Chondrocyte (in vitro differentiated cells): ENCODE data around the gene PI4KA. TPM values are rescaled to one million over a fixed set of nuclear protein-coding genes. Genes with fewer than 3 reads are reported as not detected.
"Not testable (repeated sequence)": the region's sequence is repeated elsewhere in the genome, so short reads cannot be mapped to it uniquely, and the experiment has no call there.

Source experiments
- DNase-seq: peaks from one replicate; pipeline ENCODE4 v3.0.0; 2021; ENCODE audit warnings: mixed read lengths, low spot score
- H3K27ac Mint-ChIP-seq: one replicate; pipeline ENCODE4 v1.8.0; 2021; ENCODE audit warnings: mild to moderate bottlenecking, moderate library complexity, mixed read lengths; ENCODE audit not compliant: unreplicated experiment
- H3K27me3 Mint-ChIP-seq: 2 replicates; pipeline ENCODE4 v1.8.0; 2021; ENCODE audit warnings: low read depth, mixed read lengths
- H3K36me3 Mint-ChIP-seq: 2 replicates; pipeline ENCODE4 v1.8.0; 2021; ENCODE audit warnings: low read depth, mixed read lengths
- H3K4me1 Mint-ChIP-seq: 2 replicates; pipeline ENCODE4 v1.8.0; 2021; ENCODE audit warnings: low read depth, mild to moderate bottlenecking, mixed read lengths
- H3K4me3 Mint-ChIP-seq: one replicate; pipeline ENCODE4 v1.8.0; 2021; ENCODE audit warnings: mild to moderate bottlenecking, moderate library complexity, mixed read lengths; ENCODE audit not compliant: unreplicated experiment
- H3K9me3 Mint-ChIP-seq: 2 replicates; pipeline ENCODE4 v1.8.0; 2021; ENCODE audit warnings: low read depth, mixed read lengths
- CTCF ChIP-seq: fragments of 200-600 bp; sonication (generic); IDR thresholded peaks from 2 replicates; pipeline ENCODE4 v1.5.0; 2021; ENCODE audit warnings: antibody characterized with exemption, mild to moderate bottlenecking, moderate library complexity
- total RNA-seq: library from RNA; stranded (reverse); gene quantifications from 3 replicates; pipeline ENCODE4 v1.2.1, GENCODE V29; 2021

PI4KA gene
- total RNA-seq, 1 donor from 2014 or later = 68.3 TPM

- DNase-seq = no peak
- Mint-ChIP-seq H3K27ac (no peak overlapping the region), H3K4me3 (no peak overlapping the region), H3K36me3 (peaks cover 3% of the 10 kb centered on the region), H3K9me3 (peaks cover 17% of the 10 kb centered on the region), H3K27me3 (peaks cover 26% of the 10 kb centered on the region), H3K4me1 (no peaks in the 10 kb centered on the region)
- TF ChIP-seq CTCF = no peak
Observed at GRCh38 chr22:20673295-20674195, 185.1 kb downstream of the PI4KA start.

DNA sequence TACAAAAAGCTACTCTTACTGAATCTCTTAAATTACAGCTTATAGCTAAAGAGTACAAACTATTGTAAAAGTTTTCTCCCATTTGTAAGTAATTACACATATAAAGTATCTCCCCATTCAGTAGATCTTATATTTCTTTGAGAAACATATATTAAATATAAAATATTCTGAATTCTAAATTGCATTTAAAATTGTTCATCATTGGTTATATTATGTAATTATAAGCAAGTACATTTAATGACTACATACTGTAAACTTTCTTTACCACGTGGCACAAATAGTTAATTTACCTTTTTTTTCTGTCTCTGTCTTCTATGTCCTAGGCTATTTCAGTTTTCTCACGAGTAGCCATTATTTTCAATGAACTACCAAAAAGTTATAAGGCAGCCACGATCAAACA lies 185.9 kb downstream of the PI4KA start:
- no peak overlapping the region for H3K27ac Mint-ChIP-seq
- no peak overlapping the region for H3K4me3 Mint-ChIP-seq
- H3K27me3 Mint-ChIP-seq = peaks cover 26% of the 10 kb centered on the region
- peaks cover 3% of the 10 kb centered on the region for H3K36me3 Mint-ChIP-seq
- TF ChIP-seq CTCF = no peak
- H3K9me3 Mint-ChIP-seq = peaks cover 16% of the 10 kb centered on the region
- DNase-seq = no peak
- H3K4me1 Mint-ChIP-seq = no peaks in the 10 kb centered on the region

DNA sequence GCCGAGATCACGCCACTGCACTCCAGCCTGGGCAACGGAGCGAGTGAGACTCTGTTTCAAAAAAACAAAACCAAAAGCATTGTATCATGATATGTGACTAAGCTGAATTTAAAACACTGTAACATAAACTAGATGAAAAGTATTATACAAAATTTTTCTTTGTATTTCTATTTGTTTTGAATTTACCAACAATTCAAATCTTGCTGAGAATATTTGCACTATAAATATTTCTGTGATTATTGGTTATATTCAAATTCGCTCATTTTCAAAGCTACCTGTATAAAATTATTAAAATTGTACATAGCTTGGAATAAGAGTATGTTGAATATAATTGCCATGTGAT lies 186.6 kb downstream of the PI4KA start:
- H3K36me3 Mint-ChIP-seq = peaks cover 3% of the 10 kb centered on the region

DNA sequence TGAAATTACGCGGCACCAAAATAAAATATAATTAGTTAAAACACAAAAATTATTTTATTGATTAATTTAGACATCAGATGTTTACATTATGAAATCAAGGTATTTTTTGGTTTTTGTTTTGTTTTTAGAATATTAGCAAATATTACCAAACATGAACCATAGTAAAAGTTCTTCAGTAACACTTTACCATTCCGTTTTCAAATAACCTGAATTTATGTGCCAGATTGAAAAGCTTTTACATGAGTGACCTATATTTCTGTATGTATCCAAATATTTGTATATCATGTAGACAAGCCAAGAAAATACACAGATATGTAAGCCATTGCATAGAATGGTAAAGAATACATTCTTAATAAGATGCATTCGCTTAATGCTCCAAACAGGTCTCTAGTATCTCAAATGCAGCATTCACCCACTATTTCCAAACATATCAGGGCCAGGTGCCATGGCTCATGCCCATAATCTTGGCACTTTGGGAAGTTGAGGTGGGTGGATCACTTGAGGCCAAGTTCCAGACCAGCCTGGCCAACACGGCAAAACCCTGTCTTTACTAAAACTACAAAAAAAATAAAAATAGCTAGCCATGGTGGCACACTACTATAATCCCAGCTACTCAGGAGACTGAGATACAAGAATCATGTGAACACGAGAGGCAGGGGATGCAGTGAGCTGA lies 187.1 kb downstream of the PI4KA start:
- no peak overlapping the region for H3K4me3 Mint-ChIP-seq
- H3K27me3 Mint-ChIP-seq = peaks cover 22% of the 10 kb centered on the region
- H3K36me3 Mint-ChIP-seq = peaks cover 3% of the 10 kb centered on the region
- no peak overlapping the region for H3K27ac Mint-ChIP-seq
- H3K9me3 Mint-ChIP-seq = peaks cover 16% of the 10 kb centered on the region
- no peak for TF ChIP-seq CTCF
- no peak for DNase-seq
- H3K4me1 Mint-ChIP-seq = no peaks in the 10 kb centered on the region

More for the DNA sequence above, 186.6 kb downstream of the PI4KA start:
- peaks cover 16% of the 10 kb centered on the region for H3K9me3 Mint-ChIP-seq
- no peaks in the 10 kb centered on the region for H3K4me1 Mint-ChIP-seq
- no peak for DNase-seq
- H3K4me3 Mint-ChIP-seq = no peak overlapping the region
- no peak for TF ChIP-seq CTCF
- peaks cover 24% of the 10 kb centered on the region for H3K27me3 Mint-ChIP-seq
- no peak overlapping the region for H3K27ac Mint-ChIP-seq

DNA sequence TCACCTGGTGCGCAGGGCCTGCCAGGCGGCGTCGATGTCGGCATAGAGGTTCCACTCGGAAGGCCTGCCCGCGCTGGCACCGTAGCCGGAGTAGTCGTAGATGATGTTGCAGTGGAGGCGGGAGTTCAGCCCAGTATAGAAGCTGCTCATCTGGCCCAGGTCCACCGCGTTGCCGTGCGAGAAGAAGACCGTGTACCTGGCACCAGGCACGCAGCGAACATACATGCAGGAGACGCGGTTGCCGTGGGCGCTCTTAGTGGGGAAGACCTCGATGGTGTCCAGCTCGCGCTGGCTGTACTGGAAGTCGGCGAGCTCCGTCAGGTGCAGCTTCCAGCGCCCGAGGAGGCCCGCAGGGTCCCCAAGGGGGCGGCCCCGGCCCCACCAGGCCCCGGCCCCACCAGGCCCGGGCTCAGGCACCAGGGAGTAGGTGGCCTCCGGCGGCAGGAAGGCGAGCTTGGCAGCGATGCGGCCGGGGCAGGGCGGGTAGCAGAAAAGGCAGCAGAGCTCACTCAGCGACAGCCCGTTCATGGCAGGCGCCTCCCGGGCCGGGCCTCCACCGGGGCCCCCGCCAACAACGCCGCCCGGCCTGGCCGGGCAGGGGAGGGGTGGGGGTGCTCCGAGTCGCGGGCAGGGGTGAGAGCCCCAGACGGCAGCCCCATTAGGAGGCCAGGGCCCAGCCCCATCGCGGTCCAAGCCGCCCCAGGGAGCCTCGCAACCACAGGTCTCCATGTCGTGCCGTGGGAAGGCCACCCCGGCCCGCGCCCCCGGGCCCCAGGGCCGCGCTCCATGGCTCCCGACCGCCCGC lies 188.0 kb downstream of the PI4KA start:
- not testable (repeated sequence) for H3K9me3 Mint-ChIP-seq, H3K27ac Mint-ChIP-seq, H3K36me3 Mint-ChIP-seq, H3K4me1 Mint-ChIP-seq, DNase-seq, H3K4me3 Mint-ChIP-seq
- peaks cover 22% of the 10 kb centered on the region for H3K27me3 Mint-ChIP-seq

DNA sequence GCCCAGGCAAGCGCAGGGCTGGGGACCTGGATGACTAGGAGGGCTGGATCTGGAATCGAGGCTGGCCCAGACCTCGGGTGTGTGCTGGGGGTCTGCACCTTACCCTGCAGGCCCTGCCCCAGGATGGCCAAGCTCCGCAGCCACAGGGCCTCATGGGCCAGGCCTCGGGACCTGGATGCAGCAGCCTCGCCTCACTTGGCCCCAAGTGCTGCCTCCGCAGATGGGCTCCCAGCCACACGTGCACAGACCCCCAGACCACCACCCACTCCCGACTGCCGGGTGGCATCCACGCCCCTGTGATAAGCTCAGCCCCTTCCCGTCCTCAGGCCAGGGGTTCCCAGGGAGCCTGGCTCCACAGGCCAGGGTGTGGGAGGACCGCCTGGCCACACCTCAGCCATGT lies 188.7 kb downstream of the PI4KA start:
- not testable (repeated sequence) for H3K36me3 Mint-ChIP-seq, H3K4me3 Mint-ChIP-seq, H3K9me3 Mint-ChIP-seq, DNase-seq, H3K4me1 Mint-ChIP-seq, H3K27ac Mint-ChIP-seq
- H3K27me3 Mint-ChIP-seq = peaks cover 17% of the 10 kb centered on the region

- not testable (repeated sequence) for DNase-seq, H3K4me3 Mint-ChIP-seq, H3K27ac Mint-ChIP-seq, H3K9me3 Mint-ChIP-seq, H3K36me3 Mint-ChIP-seq, H3K4me1 Mint-ChIP-seq
- H3K27me3 Mint-ChIP-seq = peaks cover 19% of the 10 kb centered on the region
Observed at GRCh38 chr22:20669471-20669870, 189.1 kb downstream of the PI4KA start.

DNA sequence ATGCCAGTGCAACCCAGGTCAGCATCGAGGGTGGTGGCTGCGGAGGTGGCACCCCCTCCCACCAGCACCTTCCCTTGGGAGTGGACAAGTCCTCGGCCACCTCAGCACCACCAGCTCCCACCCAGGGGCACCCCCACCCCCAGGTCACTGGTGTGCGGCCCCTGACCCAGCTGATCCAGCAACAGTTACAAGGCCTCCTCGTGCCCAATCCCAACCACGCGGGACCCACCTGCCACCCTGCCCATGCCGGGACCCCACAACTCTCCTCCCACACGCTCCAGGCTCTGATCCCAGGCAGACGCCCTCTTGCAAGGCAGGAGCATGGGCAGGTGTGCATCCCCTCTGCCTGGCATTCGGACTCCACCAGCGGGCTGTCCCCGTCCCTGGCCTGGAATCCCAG lies 189.8 kb downstream of the PI4KA start:
- not testable (repeated sequence) for H3K36me3 Mint-ChIP-seq, H3K27ac Mint-ChIP-seq, H3K4me3 Mint-ChIP-seq, H3K4me1 Mint-ChIP-seq, H3K9me3 Mint-ChIP-seq, DNase-seq
- H3K27me3 Mint-ChIP-seq = peaks cover 18% of the 10 kb centered on the region
